HEK293 (cell line): ENCODE data around the gene UHMK1.

Experiments used
- CTCF ChIA-PET: fragments of 350-600 bp; formaldehyde crosslinking; extraction: SDS; loops from one replicate; lab custom pipeline; 2021; ENCODE audit warnings: antibody characterized with exemption; lab: Yijun Ruan, JAX
- POLR2A ChIA-PET: fragments of 300-600 bp; formaldehyde crosslinking; extraction: SDS; loops from one replicate; lab custom pipeline; 2020; ENCODE audit warnings: antibody characterized with exemption, inconsistent platforms; lab: Yijun Ruan, JAX
- H3K27ac ChIP-seq: fragments of 200-500 bp; sonication (Bioruptor generic); 2 replicates; pipeline ENCODE4 v1.5.1; 2014; ENCODE audit warnings: low read depth, low read length, control low read depth, inconsistent platforms; ENCODE audit errors: extremely low read depth
- H3K36me3 ChIP-seq, 2 experiments: fragments of 200-500 bp in 1 of 2; sonication (Bioruptor generic) in 1 of 2; 1 replicate in 1 of 2; 2 replicates in 1 of 2; pipeline ENCODE4 v1.5.1; 2014 to 2017; ENCODE audit warnings: inconsistent platforms in 2 of 2, low read length in 2 of 2; ENCODE audit not compliant: control insufficient read depth in 2 of 2, insufficient read depth in 1 of 2
- H3K4me1 ChIP-seq: fragments of 200-500 bp; sonication (Bioruptor generic); 2 replicates; pipeline ENCODE4 v1.5.1; 2014; ENCODE audit warnings: mild to moderate bottlenecking, low read length, inconsistent platforms; ENCODE audit not compliant: control insufficient read depth, insufficient read depth
- H3K4me3 ChIP-seq: 2 replicates; pipeline ENCODE4 v1.5.1; 2011; ENCODE audit warnings: low read depth, mild to moderate bottlenecking, control low read depth, low read length, moderate library complexity
- H3K9me3 ChIP-seq: fragments of 200-500 bp; sonication (Bioruptor generic); 2 replicates; pipeline ENCODE4 v1.5.1; 2014; ENCODE audit warnings: low read depth, low read length, inconsistent platforms; ENCODE audit not compliant: control insufficient read depth, insufficient read depth
- AEBP2 ChIP-seq: fragments of 450-650 bp; formaldehyde crosslinking; IDR thresholded peaks from 2 replicates; pipeline ENCODE4 v1.5.1; 2016; ENCODE audit warnings: missing biosample characterization, missing genetic modification characterization, borderline replicate concordance
- GLI2 ChIP-seq: fragments of 450-650 bp; formaldehyde crosslinking; IDR thresholded peaks from 2 replicates; pipeline ENCODE4; 2017; ENCODE audit warnings: missing biosample characterization, missing genetic modification characterization, low read depth, borderline replicate concordance
- KLF17 ChIP-seq: fragments of 450-650 bp; formaldehyde crosslinking; IDR thresholded peaks from 2 replicates; pipeline ENCODE4 v1.5.1; 2016; ENCODE audit warnings: missing biosample characterization, missing genetic modification characterization
- KLF9 ChIP-seq: fragments of 450-650 bp; formaldehyde crosslinking; IDR thresholded peaks from 2 replicates; pipeline ENCODE4 v1.5.1; 2016; ENCODE audit warnings: missing biosample characterization, missing genetic modification characterization, low read depth
- PRDM6 ChIP-seq: fragments of 450-650 bp; formaldehyde crosslinking; IDR thresholded peaks from 2 replicates; pipeline ENCODE4 v1.5.1; 2017; ENCODE audit warnings: missing biosample characterization, missing genetic modification characterization
- REPIN1 ChIP-seq: fragments of 450-650 bp; formaldehyde crosslinking; IDR thresholded peaks from 2 replicates; pipeline ENCODE4 v1.5.1; 2017; ENCODE audit warnings: missing biosample characterization, missing genetic modification characterization, low read depth
- SETDB1 ChIP-seq: IDR thresholded peaks from one replicate; pipeline ENCODE4 v1.6.1; 2017; ENCODE audit warnings: mild to moderate bottlenecking, low read length, moderate library complexity, mixed read lengths; ENCODE audit not compliant: insufficient read length
- ZBTB17 ChIP-seq: fragments of 450-650 bp; formaldehyde crosslinking; IDR thresholded peaks from 2 replicates; pipeline ENCODE4 v1.5.1; 2016; ENCODE audit warnings: missing biosample characterization, missing genetic modification characterization
- ZFP3 ChIP-seq: fragments of 450-650 bp; formaldehyde crosslinking; IDR thresholded peaks from 2 replicates; pipeline ENCODE4 v1.5.1; 2016; ENCODE audit warnings: low read depth, missing biosample characterization, missing genetic modification characterization
- ZNF155 ChIP-seq: fragments of 450-650 bp; formaldehyde crosslinking; IDR thresholded peaks from 2 replicates; pipeline ENCODE4 v1.5.1; 2016; ENCODE audit warnings: missing biosample characterization, missing genetic modification characterization
- ZNF2 ChIP-seq: fragments of 450-650 bp; formaldehyde crosslinking; IDR thresholded peaks from 2 replicates; pipeline ENCODE4 v1.5.1; 2016; ENCODE audit warnings: missing biosample characterization, missing genetic modification characterization
- ZNF202 ChIP-seq: fragments of 450-650 bp; formaldehyde crosslinking; IDR thresholded peaks from 2 replicates; pipeline ENCODE4 v1.5.1; 2016; ENCODE audit warnings: missing biosample characterization, missing genetic modification characterization, borderline replicate concordance
- ZNF274 ChIP-seq, 2 experiments: fragments of 200-500 bp in 1 of 2; fragments of 450-650 bp in 1 of 2; sonication (Bioruptor generic) in 1 of 2; formaldehyde crosslinking in 1 of 2; IDR thresholded peaks; 2 replicates each; pipeline versions ENCODE4 v1.5.1 to v1.6.1; 2014 to 2016; ENCODE audit warnings: borderline replicate concordance in 1 of 2, inconsistent platforms in 1 of 2, low read length in 1 of 2, missing biosample characterization in 1 of 2, missing genetic modification characterization in 1 of 2
- ZNF324 ChIP-seq: fragments of 450-650 bp; formaldehyde crosslinking; IDR thresholded peaks from 2 replicates; pipeline ENCODE4 v1.5.1; 2016; ENCODE audit warnings: missing biosample characterization, missing genetic modification characterization
- ZNF391 ChIP-seq: fragments of 450-650 bp; formaldehyde crosslinking; IDR thresholded peaks from 2 replicates; pipeline ENCODE4 v1.5.1; 2016; ENCODE audit warnings: low read depth, missing biosample characterization, missing genetic modification characterization, borderline replicate concordance
- ZNF513 ChIP-seq: fragments of 450-650 bp; IDR thresholded peaks from 2 replicates; pipeline ENCODE4 v1.5.1; 2018; ENCODE audit warnings: missing biosample characterization, missing genetic modification characterization
- ZNF529 ChIP-seq: fragments of 450-650 bp; formaldehyde crosslinking; IDR thresholded peaks from 2 replicates; pipeline ENCODE4 v1.5.1; 2017; ENCODE audit warnings: missing genetic modification characterization, missing biosample characterization; ENCODE audit not compliant: insufficient replicate concordance
- ZNF596 ChIP-seq: fragments of 450-650 bp; IDR thresholded peaks from 2 replicates; pipeline ENCODE4 v1.5.0; 2018; ENCODE audit warnings: missing biosample characterization, mild to moderate bottlenecking, missing genetic modification characterization, moderate library complexity
- ZNF621 ChIP-seq: fragments of 450-650 bp; formaldehyde crosslinking; IDR thresholded peaks from 2 replicates; pipeline ENCODE4 v1.5.1; 2017; ENCODE audit warnings: missing biosample characterization, missing genetic modification characterization
- ZNF624 ChIP-seq: fragments of 450-650 bp; formaldehyde crosslinking; IDR thresholded peaks from 2 replicates; pipeline ENCODE4 v1.5.1; 2017; ENCODE audit warnings: missing biosample characterization, missing genetic modification characterization
- ZNF629 ChIP-seq: fragments of 450-650 bp; formaldehyde crosslinking; IDR thresholded peaks from 2 replicates; pipeline ENCODE4 v1.5.1; 2017; ENCODE audit warnings: missing biosample characterization, missing genetic modification characterization
- ZNF639 ChIP-seq: fragments of 450-650 bp; formaldehyde crosslinking; IDR thresholded peaks from 2 replicates; pipeline ENCODE4 v1.5.1; 2016; ENCODE audit warnings: missing biosample characterization, missing genetic modification characterization
- ZNF670 ChIP-seq: fragments of 450-650 bp; formaldehyde crosslinking; IDR thresholded peaks from 2 replicates; pipeline ENCODE4 v1.5.1; 2016; ENCODE audit warnings: missing biosample characterization, missing genetic modification characterization, low read depth
- ZNF747 ChIP-seq: fragments of 450-650 bp; formaldehyde crosslinking; IDR thresholded peaks from 2 replicates; pipeline ENCODE4 v1.5.1; 2016; ENCODE audit warnings: missing biosample characterization, missing genetic modification characterization
- ZNF843 ChIP-seq: fragments of 450-650 bp; formaldehyde crosslinking; IDR thresholded peaks from 2 replicates; pipeline ENCODE4 v1.5.1; 2016; ENCODE audit warnings: missing biosample characterization, missing genetic modification characterization

Gene UHMK1

GRCh38 chr1:162538815-162539431 is 41.3 kb downstream of the UHMK1 start (continued):
- TF ChIP-seq ZNF391 (no peak), REPIN1 (tag by site-specific recombination) (no peak), ZNF202 (tag by site-specific recombination) (no peak), ZNF621 (tag by site-specific recombination) (no peak), ZNF324 (no peak), KLF17 (tag by site-specific recombination) (no peak)

- no peak overlapping the region for H3K4me3 ChIP-seq
- ChIA-PET POLR2A (no interaction called here), CTCF (interaction anchor here (0.5 kb wide), 1 partner anchor 717 kb away, joined by 3 read pairs; no protein-coding TSS in a partner anchor)
- TF ChIP-seq ZNF624 (tag by site-specific recombination) (no peak), KLF9 (tag by site-specific recombination) (no peak), ZNF596 (tag by site-specific recombination) (no peak), PRDM6 (tag by site-specific recombination) (no peak), ZNF639 (tag by site-specific recombination) (no peak), ZNF155 (tag by site-specific recombination) (no peak), ZNF274 (IDR thresholded peaks at IDR 0.05; ENCODE audit: low read length) (no peak), ZNF274 (tag by site-specific recombination; IDR thresholded peaks at IDR 0.05; ENCODE audit: borderline replicate concordance) (no peak), ZNF670 (tag by site-specific recombination) (no peak), ZNF2 (no peak), SETDB1 (no peak), ZNF629 (tag by site-specific recombination) (no peak), ZNF529 (tag by site-specific recombination) (no peak), ZNF513 (tag by site-specific recombination) (no peak), ZFP3 (tag by site-specific recombination) (no peak), ZNF843 (tag by site-specific recombination) (no peak), ZNF747 (tag by site-specific recombination) (no peak), GLI2 (tag by site-specific recombination) (no peak), ZBTB17 (tag by site-specific recombination) (no peak), AEBP2 (tag by site-specific recombination) (no peak), ZNF391 (no peak)
- TF ChIP-seq, all 188 proteins: peak for 0
- Histone ChIP-seq H3K4me1 (no peaks in the 10 kb centered on the region), H3K27ac (no peak overlapping the region), H3K9me3 (no peaks in the 10 kb centered on the region), H3K36me3 (no peaks in the 10 kb centered on the region)
Observed at GRCh38 chr1:162541619-162542141, 44.1 kb downstream of the UHMK1 start.
